LNCAP (cell line): Measurements from ENCODE around the gene TNFAIP8.

Experiments used
- CTCF ChIP-seq: fragments of 450-650 bp; IDR thresholded peaks from 2 replicates; pipeline ENCODE4 v1.5.1; 2017; ENCODE audit warnings: mild to moderate bottlenecking

Gene TNFAIP8

GRCh38 chr5:119355685-119356611 lies at the start of gene TNFAIP8:
TNFAIP8 (plus strand) TSS chr5:119356019; CDS start chr5:119356091, 72 bp downstream.
- TF ChIP-seq CTCF = no peak

- no peak for TF ChIP-seq CTCF
Observed at GRCh38 chr5:119307170-119307569, 48.6 kb upstream of the TNFAIP8 start.

- TF ChIP-seq CTCF = no peak
Observed at GRCh38 chr5:119309326-119309725, 46.5 kb upstream of the TNFAIP8 start.

GRCh38 chr5:119311688-119312087 lies 44.1 kb upstream of the TNFAIP8 start:
- no peak for TF ChIP-seq CTCF

DNA sequence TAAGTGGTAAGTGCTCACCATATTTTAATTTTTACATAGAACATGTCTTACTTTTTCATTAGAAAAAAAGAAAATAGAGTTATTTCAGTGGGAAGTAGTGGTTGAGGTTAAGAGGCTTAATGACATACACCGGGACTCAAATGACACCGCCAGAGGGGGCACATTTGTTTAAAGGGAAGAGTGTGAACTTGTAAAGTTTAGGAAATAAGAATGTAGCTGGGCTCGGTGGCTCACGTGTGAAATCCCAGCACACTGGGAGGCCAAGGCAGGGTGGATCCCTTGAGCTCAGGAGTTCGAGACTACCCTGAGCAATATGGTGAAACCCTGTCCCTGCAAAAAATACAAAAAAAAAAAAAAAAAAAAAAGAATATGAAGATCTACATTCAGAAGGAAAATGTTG lies 43.4 kb upstream of the TNFAIP8 start:
- TF ChIP-seq CTCF = no peak

DNA sequence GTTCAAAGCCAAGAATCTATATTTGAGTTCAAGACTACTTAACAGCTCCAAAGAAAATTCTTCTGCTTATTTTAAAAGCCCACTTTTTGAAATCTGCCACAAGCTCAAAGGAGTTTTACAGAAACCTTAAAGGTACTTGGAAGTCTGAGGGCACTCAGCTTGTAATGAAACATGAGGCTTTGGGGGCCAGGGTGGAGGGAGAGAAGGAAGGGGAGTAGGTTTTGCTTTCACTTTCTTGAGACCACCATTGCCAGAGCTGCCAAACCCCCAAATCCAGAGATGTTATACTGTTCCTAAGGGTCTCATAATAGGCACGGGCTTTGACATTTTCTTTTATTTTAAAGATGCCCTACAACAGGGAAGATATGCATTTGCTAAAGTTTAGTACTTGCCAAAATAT lies 42.6 kb upstream of the TNFAIP8 start:
- TF ChIP-seq CTCF = no peak

GRCh38 chr5:119313658-119314605 lies 41.9 kb upstream of the TNFAIP8 start:
- no peak for TF ChIP-seq CTCF
